ENCODE data around the gene WNT3A. TPM values are rescaled to one million over a fixed set of nuclear protein-coding genes. Genes with fewer than 3 reads are reported as not detected.

The WNT3A gene
- total RNA-seq, 1 donor from 2014 or later, result not detected

- DNase-seq (ENCODE audit: low read depth), result no peak
These were observed 76.4 kb downstream of the WNT3A start for GRCh38 chr1:228082918-228083870.

- DNase-seq (ENCODE audit: low read depth), result peak; percentile 87
These were observed 77.1 kb downstream of the WNT3A start for GRCh38 chr1:228083871-228084278.

GRCh38 chr1:228084325-228084724 lies 77.5 kb downstream of the WNT3A start:
- peak; percentile 48 for DNase-seq (ENCODE audit: low read depth)

DNA sequence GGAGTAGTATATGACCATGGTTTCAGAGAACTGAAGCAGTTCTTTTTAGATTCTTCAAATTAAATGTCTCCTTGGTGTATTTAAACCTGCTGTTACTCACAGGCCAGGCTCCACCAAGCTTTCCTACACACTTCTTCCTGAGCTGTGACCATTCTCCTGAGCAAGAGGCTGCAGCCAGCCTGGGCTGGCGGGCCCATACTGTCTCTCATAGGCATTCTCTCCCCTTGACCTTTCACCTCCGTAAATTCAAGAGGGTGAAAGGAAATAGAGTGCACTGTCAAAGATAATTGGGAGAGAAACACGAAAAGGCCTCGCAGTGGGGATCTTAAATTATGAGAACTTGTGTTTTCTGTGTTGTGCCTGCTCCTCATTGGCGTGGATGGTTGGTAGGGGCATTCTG lies 78.0 kb downstream of the WNT3A start:
- DNase-seq (ENCODE audit: low read depth), result no peak

- no peak for DNase-seq (ENCODE audit: low read depth)
These were observed 78.6 kb downstream of the WNT3A start for GRCh38 chr1:228085287-228085951.

- peak; percentile 54 for DNase-seq (ENCODE audit: low read depth)
These were observed 81.0 kb downstream of the WNT3A start for GRCh38 chr1:228087771-228088251.

GRCh38 chr1:228088586-228089498 lies 82.0 kb downstream of the WNT3A start:
- no peak for DNase-seq (ENCODE audit: low read depth)

DNA sequence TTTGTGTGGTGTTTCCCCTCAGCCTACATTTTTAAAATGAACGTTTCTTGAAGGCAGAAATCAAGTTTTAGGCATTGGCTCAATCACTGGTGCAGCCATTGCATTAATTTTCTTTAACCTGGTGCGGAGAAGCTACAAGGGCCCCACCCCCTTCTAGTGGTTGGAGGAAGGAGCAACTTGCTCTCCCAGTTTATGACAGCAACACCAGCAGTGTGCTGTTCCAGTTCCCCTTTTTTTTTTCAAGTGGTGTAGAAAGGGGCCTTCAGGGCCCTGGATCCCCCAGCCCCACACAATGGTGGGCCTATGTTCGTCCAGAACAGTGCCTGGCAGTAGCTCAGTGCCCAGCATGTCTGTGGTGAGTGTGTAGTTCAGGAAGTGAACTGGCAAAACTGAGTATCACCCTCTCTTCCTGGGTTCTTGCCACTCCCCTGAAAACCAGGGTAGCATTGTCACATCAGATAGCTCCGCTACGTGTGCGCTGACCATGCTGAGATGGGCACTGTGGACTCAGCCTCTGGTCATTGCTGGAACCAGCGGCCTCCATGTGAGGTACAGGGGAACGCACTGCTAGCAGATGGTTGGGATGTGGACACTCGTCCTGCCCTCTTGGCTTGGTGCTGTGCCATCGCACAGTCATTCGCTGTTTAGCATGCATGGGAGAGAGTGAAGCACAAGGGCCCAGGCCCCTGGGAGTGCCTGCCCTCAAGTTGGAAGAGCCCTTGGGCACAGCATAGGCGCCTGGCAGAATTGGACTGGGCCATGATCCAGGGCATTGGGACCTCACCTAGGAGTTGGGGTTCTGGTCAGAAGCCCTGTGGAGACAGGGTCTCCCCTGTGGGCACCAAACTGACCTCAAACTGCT lies 83.0 kb downstream of the WNT3A start:
- DNase-seq (ENCODE audit: low read depth), result no peak

DNA sequence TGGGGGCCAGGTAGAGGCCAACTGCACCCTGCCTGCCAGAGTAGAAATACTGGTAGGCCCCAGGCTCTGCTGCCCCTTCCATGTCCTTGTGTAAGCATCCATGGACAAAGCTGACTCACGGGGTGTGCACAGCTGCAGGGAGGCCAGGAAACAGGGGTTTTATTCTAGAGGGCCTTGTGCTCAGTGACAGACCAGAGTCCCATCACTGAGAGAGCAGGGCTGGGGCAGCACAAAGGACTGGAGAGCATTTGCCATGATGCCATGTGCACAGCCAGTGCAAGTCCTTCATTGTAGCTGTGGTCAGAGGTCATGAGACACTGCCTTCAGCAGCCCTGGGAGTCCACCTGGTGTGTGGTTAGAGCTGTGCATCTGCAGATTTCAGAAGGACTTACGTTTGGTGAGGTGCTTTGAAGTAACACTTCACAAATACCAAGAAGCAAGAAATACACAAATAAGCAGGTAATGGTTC lies 83.8 kb downstream of the WNT3A start:
- DNase-seq (ENCODE audit: low read depth), result peak; percentile 70

DNA sequence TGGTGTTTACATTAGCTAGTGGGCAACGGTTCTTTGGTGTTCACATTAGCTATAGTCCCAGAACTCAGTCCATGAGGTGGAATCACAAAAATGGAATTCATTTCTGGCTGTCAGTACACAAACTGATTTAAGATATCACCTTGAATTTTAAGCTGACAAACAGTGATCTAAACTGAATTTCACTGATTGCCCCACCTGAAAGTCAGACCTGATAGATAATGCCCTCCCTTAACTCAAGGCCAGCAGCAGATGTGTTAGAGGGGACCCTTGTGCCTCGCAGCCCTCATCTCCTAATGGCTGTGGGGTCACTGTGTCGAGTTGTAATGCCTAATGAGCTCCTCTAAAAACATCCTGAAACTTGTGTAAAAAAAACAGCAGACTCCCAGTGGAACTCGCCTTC lies 84.3 kb downstream of the WNT3A start:
- DNase-seq (ENCODE audit: low read depth), result no peak

DNA sequence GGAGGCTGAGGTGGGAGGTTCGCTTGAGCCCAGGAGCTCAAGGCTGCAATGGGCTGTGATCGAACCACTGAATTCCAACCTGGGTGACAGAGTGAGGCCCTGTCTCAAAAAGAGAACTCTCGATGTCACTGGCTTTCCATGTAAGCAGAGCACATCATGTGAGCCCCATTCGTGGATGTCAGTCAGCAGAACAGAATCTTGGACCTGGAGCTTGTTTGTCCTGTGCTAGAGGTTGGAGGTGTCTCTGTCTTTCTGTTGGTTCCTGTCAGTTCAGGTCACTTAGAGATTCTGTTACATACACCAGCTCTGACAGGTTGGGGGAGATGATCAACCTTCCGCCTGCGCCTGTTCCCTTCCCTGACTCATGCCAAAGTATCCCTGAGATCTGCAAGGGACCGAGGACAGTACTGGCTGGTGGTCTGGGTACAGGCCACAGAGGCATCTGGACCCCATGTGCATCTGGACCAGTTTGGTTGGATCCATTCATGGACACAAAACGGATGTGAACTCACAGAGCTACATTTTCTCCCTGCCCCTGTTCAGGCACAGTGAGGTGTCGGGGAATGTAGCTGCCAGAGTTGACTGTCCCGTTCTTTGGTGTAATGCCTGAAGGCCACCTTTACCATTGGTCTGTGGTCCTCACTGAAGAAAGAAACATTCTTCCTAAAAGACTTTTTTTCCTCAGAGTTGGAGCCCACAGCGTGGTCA lies 85.7 kb downstream of the WNT3A start:
- DNase-seq (ENCODE audit: low read depth), result no peak

DNA sequence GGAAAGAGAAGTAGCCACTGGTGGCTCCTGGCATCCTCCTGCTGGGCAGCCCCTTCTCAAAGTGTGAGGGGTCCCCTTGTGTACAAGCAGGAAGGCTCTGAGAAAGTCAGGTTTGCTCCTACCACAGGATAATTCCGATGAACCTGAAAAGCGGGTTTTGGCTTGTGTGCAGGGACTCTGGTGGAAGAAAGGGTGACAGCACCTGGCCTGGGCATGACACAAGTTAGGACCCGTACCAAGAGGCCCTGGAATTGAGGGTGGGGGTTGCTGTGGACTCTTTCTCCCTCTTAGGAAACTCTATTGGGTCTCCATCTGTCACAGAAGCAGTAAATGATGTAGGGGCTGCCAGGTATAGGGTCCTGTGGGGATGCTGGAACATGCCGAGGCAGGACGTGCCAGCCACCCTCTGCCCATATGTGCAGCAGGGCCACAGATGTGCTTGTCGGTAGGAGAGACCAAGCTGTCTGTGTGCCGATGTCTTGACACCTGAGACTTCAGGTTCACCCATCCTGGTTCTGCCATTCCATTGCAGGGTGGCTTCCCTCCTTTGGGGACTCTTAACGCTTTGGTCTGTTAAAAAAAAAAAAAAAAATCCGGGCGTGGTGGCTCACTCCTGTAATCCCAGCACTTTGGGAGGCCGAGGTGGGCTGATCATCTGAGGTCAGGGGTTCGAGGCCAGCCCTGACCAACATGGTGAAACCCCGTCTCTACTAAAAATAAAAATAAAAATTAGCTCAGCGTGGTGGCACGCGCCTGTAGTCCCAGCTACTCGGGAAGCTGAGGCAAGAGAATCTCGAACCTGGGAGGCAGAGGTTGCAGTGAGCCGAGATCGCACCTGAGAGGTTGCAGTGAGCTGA lies 86.5 kb downstream of the WNT3A start:
- no peak for DNase-seq (ENCODE audit: low read depth)

- no peak for DNase-seq (ENCODE audit: low read depth)
These were observed 87.7 kb downstream of the WNT3A start for GRCh38 chr1:228094432-228095016.

DNA sequence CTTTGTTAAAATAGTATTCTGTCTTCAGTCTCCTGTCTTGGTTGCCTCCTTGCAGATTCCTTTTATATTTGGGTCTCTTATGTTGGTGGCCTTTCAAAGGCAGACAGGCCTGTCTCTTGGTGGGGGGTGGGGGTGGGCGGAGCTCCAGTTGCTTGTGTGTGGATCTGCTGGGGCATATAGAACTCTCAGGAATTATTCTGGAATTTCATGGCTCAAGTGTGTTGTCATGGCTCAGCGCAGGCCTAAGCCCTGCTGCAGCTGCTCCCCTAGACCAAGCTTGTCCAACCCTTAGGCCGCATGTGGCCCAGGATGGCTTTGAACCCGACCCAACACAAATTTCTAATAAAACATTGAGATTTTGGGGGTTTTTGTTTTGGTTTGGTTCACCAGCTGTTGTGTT lies 88.4 kb downstream of the WNT3A start:
- DNase-seq (ENCODE audit: low read depth), result no peak

GRCh38 chr1:228095938-228096337 lies 89.1 kb downstream of the WNT3A start:
- no peak for DNase-seq (ENCODE audit: low read depth)

DNA sequence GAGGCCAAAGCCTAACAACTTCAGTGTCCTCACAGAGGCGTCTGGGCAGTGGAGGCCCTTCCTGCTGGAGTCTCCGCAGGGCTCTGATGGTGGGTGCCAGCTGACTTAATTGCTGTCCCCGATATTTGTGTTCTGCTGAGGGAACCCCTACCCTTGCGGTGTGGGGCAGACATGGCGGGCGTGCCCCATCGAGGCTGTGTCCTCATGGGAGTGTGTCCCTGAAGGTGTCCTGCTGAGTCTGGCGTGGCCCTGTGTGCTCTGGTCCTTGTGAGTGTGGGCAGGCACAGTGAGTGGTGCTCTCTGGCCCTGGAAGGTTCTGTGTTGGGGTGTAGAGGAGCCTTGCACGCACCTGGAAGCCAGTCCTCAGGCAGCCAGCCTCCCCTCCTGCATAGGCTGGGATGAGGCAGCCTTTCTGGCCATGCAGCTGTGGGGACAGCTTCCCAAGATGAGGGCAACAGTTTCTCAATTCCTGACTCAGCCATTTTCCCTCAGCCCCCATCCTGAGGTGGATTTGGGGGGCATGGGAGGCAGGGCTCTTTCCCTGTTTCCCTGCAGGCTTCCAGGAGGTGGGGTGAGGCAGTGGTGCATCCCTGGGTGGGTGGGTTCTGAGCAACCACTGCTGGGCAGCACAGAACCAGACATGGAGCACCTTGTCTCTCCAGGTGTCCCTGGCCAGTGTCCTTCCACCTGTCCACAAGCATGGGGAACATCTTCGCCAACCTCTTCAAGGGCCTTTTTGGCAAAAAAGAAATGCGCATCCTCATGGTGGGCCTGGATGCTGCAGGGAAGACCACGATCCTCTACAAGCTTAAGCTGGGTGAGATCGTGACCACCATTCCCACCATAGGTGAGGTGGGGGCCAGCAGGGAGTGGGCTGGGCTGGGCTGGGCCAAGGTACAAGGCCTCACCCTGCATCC lies 89.9 kb downstream of the WNT3A start:
- DNase-seq (ENCODE audit: low read depth), result no peak

Data from myocyte (in vitro differentiated cells).